Ovary (tissue), 9 donors: ENCODE results near the gene UGT1A5. TPM values are rescaled to one million over a fixed set of nuclear protein-coding genes. Genes with fewer than 3 reads are reported as not detected.

ENCODE experiments used
- DNase-seq, 5 donors: peaks; one replicate each; pipeline ENCODE4 v3.0.0-alpha.2; 2019 to 2020
- H3K27ac ChIP-seq, 2 donors: fragments of 200-600 bp; one replicate each; pipeline versions ENCODE4 v1.5.1 to v1.8.0; 2019 to 2022
- H3K27me3 ChIP-seq: fragments of 200-600 bp; one replicate; pipeline ENCODE4 v1.8.0; 2022
- H3K36me3 ChIP-seq: fragments of 200-600 bp; sonication (generic); one replicate; pipeline ENCODE4 v1.5.1; 2019
- H3K4me1 ChIP-seq: one replicate; pipeline ENCODE4 v1.8.1; 2013; ENCODE audit warnings: mild to moderate bottlenecking, moderate library complexity; ENCODE audit not compliant: insufficient read depth
- H3K4me3 ChIP-seq: fragments of 200-600 bp; sonication (generic); one replicate; pipeline ENCODE4 v1.5.1; 2017
- H3K9me3 ChIP-seq, 2 donors: fragments of 200-600 bp in 1 of 2; sonication (generic) in 1 of 2; one replicate each; pipeline versions ENCODE4 v1.5.1 to v1.8.1; 2013 to 2019; ENCODE audit warnings: mild to moderate bottlenecking in 1 of 2, moderate library complexity in 1 of 2
- CTCF ChIP-seq, 3 donors: fragments of 450-650 bp in 2 of 3; fragments of 200-600 bp in 1 of 3; IDR thresholded peaks; one replicate each; pipeline versions ENCODE4 v1.5.1 to v1.8.0; 2016 to 2022; ENCODE audit warnings: antibody characterized with exemption in 3 of 3, mild to moderate bottlenecking in 1 of 3
- EP300 ChIP-seq: sonication (generic); formaldehyde crosslinking; IDR thresholded peaks from one replicate; pipeline ENCODE4 v1.6.1; 2017; ENCODE audit warnings: antibody characterized with exemption
- POLR2A ChIP-seq: fragments of 450-650 bp; IDR thresholded peaks from one replicate; pipeline ENCODE4 v1.6.1; 2017; ENCODE audit warnings: antibody characterized with exemption, mild to moderate bottlenecking, moderate library complexity
- WGBS, 3 donors: extraction: QIAGEN DNeasy Blood & Tissue Kit in 1 of 3; methylation state at CpG; one replicate each; pipeline versions ENCODE4 v1.1.5 to v1.1.7; 2013 to 2017; 5-methylcytosine and 5-hydroxymethylcytosine counted together
- intact Hi-C, 4 donors: fragments of 100-400 bp; cut with DNase I; formaldehyde crosslinking; loops; one replicate each; pipeline versions ENCODE4 v1.11.0 to v1.15.1; 2022 to 2023
- polyA plus RNA-seq, 2 donors: library from polyadenylated mRNA; stranded (reverse); fragments of 200-250 nt in 1 of 2; fragments of 350-450 nt in 1 of 2; fragmentation: Illumina TruSeq in 1 of 2; extraction: RNeasy Lipid Tissue Mini Kit (QIAGEN cat#74804) in 1 of 2; gene quantifications; one replicate each; pipeline ENCODE4 v1.2.3, GENCODE V29; 2013 to 2014
- total RNA-seq, 7 donors: library from RNA; depleted of rRNA in 2 of 7; stranded (reverse); fragments of >200 nt in 2 of 7; fragmentation: NEBNext Ultra II Directional in 3 of 7; extraction: Animal tissue kit (Norgen Biotek cat#: 25700) in 3 of 7; gene quantifications; one replicate each; pipeline versions ENCODE4 v1.1.0 to v1.2.4, GENCODE V29; 2016 to 2023
- donor health status: DM: no; HTN: no; CAD: no; lungs with moderate emphysema.
- donor health status: DM: no; HTN: no; CAD: no.
- donor health status: Bipolar disorder and iron deficiency.
- donor health status: DM: yes; HTN: yes; CAD: no.
- donor health status: DM: no; HTN: no; CAD: no.
- donor health status: DM: yes; HTN: yes; CAD: no.

The UGT1A5 gene
- total and polyA plus RNA-seq, 9 donors = not detected

GRCh38 chr2:233775414-233775813, 62.7 kb downstream of the UGT1A5 start:
- H3K27ac ChIP-seq = no peak overlapping the region
- TF ChIP-seq CTCF (IDR thresholded peaks at IDR 0.05) (no peak), POLR2A (no peak)
- DNase-seq = no peak
- H3K27me3 ChIP-seq = no peaks in the 10 kb centered on the region
- no peaks in the 10 kb centered on the region for H3K36me3 ChIP-seq
- no peaks in the 10 kb centered on the region for H3K4me1 ChIP-seq
- WGBS, 3 donors = 90 to 95% (median 91%) methylated on average over 6 of the region's 6 CpGs
- intact Hi-C loops = no loop called here
- no peak overlapping the region for H3K4me3 ChIP-seq
- no peaks in the 10 kb centered on the region for H3K9me3 ChIP-seq

- DNase-seq = no peak
- intact Hi-C loops = no loop called here
- WGBS, 3 donors = 74 to 83% (median 82%) methylated on average over 2 of the region's 2 CpGs
- Histone ChIP-seq H3K36me3 (no peaks in the 10 kb centered on the region), H3K4me1 (no peaks in the 10 kb centered on the region), H3K4me3 (no peak within 1 kb of the TSS), H3K27ac (no peak within 1 kb of the TSS), H3K9me3 (no peaks in the 10 kb centered on the region), H3K27me3 (no peaks in the 10 kb centered on the region)
- TF ChIP-seq CTCF (IDR thresholded peaks at IDR 0.05) = no peak
- no peak for TF ChIP-seq POLR2A
- TF ChIP-seq EP300 = no peak
Measured at GRCh38 chr2:233778030-233778429, 65.3 kb downstream of the UGT1A5 start, which contains the start of gene MROH2A. Gene MROH2A, plus strand, starts transcription at chr2:233778330. Its CDS starts 1,029 bp downstream, at chr2:233779359.

GRCh38 chr2:233779722-233780121, 67.0 kb downstream of the UGT1A5 start:
- TF ChIP-seq POLR2A (no peak), EP300 (no peak), CTCF (IDR thresholded peaks at IDR 0.05) (no peak)
- no peaks in the 10 kb centered on the region for H3K4me1 ChIP-seq

GRCh38 chr2:233780771-233781170, 68.1 kb downstream of the UGT1A5 start:
- Histone ChIP-seq H3K9me3 (no peaks in the 10 kb centered on the region), H3K4me1 (no peaks in the 10 kb centered on the region), H3K36me3 (no peaks in the 10 kb centered on the region), H3K27ac (no peak overlapping the region), H3K27me3 (no peaks in the 10 kb centered on the region), H3K4me3 (no peak overlapping the region)
- 84 to 88% (median 86%) methylated on average over 4 of the region's 4 CpGs for WGBS, 3 donors
- intact Hi-C loops = no loop called here
- no peak for TF ChIP-seq CTCF (IDR thresholded peaks at IDR 0.05)
- TF ChIP-seq POLR2A = no peak
- TF ChIP-seq EP300 = no peak
- no peak for DNase-seq

More at GRCh38 chr2:233779722-233780121, 67.0 kb downstream of the UGT1A5 start:
- H3K36me3 ChIP-seq = no peaks in the 10 kb centered on the region
- H3K27me3 ChIP-seq = no peaks in the 10 kb centered on the region
- H3K9me3 ChIP-seq = no peaks in the 10 kb centered on the region
- intact Hi-C loops = no loop called here
- H3K27ac ChIP-seq = no peak overlapping the region
- WGBS, 3 donors = 84 to 92% (median 87%) methylated on average over 4 of the region's 4 CpGs
- DNase-seq = no peak
- no peak overlapping the region for H3K4me3 ChIP-seq
